Neural progenitor cell (in vitro differentiated cells): ENCODE measurements around the gene PCDHA2. TPM values are rescaled to one million over a fixed set of nuclear protein-coding genes. Genes with fewer than 3 reads are reported as not detected.
A peak's percentile ranks its signal among the peaks of the same experiment; 100 is the strongest.
"Not testable (repeated sequence)": the region's sequence is repeated elsewhere in the genome, so short reads cannot be mapped to it uniquely, and the experiment has no call there.

ENCODE experiments used
- DNase-seq: peaks from one replicate; pipeline ENCODE4 v3.0.0-alpha.2; 2016; ENCODE audit warnings: low spot score
- H2AFZ ChIP-seq: fragments of 200-600 bp; sonication (generic); replicated peaks from 2 replicates; pipeline ENCODE4 v1.6.1; 2016; ENCODE audit warnings: antibody characterized with exemption
- H3F3A ChIP-seq: fragments of 200-600 bp; sonication (generic); 2 replicates; pipeline ENCODE4 v1.6.1; 2016; ENCODE audit warnings: antibody characterized with exemption, low read depth
- H3K27ac ChIP-seq: fragments of 200-600 bp; sonication (generic); 2 replicates; pipeline ENCODE4 v1.5.1; 2016; ENCODE audit warnings: mild to moderate bottlenecking
- H3K27me3 ChIP-seq: fragments of 200-600 bp; sonication (generic); 2 replicates; pipeline ENCODE4 v1.6.1; 2016; ENCODE audit warnings: mild to moderate bottlenecking, moderate library complexity
- H3K36me3 ChIP-seq: fragments of 200-600 bp; sonication (generic); 2 replicates; pipeline ENCODE4 v1.5.1; 2016
- H3K4me1 ChIP-seq: fragments of 200-600 bp; sonication (generic); 2 replicates; pipeline ENCODE4 v1.6.1; 2016; ENCODE audit warnings: mixed run types
- H3K4me2 ChIP-seq: fragments of 200-600 bp; sonication (generic); 2 replicates; pipeline ENCODE4 v1.6.1; 2016
- H3K4me3 ChIP-seq: fragments of 200-600 bp; sonication (generic); 2 replicates; pipeline ENCODE4 v1.5.1; 2016
- H3K79me2 ChIP-seq: fragments of 200-600 bp; sonication (generic); 2 replicates; pipeline ENCODE4 v1.6.1; 2016; ENCODE audit warnings: low read depth
- H3K9ac ChIP-seq: fragments of 200-600 bp; sonication (generic); 2 replicates; pipeline ENCODE4 v1.6.1; 2016
- H3K9me3 ChIP-seq: fragments of 200-600 bp; sonication (generic); 2 replicates; pipeline ENCODE4 v1.5.1; 2016; ENCODE audit warnings: low read depth
- H4K20me1 ChIP-seq: fragments of 200-600 bp; sonication (generic); 2 replicates; pipeline ENCODE4 v1.6.1; 2016; ENCODE audit warnings: low read depth
- H3K27ac Mint-ChIP-seq: 3 replicates; pipeline ENCODE4 v1.8.0; 2021; ENCODE audit warnings: mixed read lengths
- H3K27me3 Mint-ChIP-seq: 2 replicates; pipeline ENCODE4 v1.8.0; 2022; ENCODE audit warnings: low read depth, mild to moderate bottlenecking, inconsistent platforms, moderate library complexity, mixed read lengths; ENCODE audit not compliant: insufficient read depth
- H3K36me3 Mint-ChIP-seq: 3 replicates; pipeline ENCODE4 v1.8.0; 2021; ENCODE audit warnings: mixed read lengths
- H3K4me1 Mint-ChIP-seq: 3 replicates; pipeline ENCODE4 v1.8.0; 2021; ENCODE audit warnings: mixed read lengths
- H3K4me3 Mint-ChIP-seq: 3 replicates; pipeline ENCODE4 v1.8.0; 2021; ENCODE audit warnings: mild to moderate bottlenecking, moderate library complexity, mixed read lengths
- H3K9me3 Mint-ChIP-seq: 3 replicates; pipeline ENCODE4 v1.8.0; 2020; ENCODE audit warnings: mixed read lengths
- CTCF ChIP-seq: fragments of 200-600 bp; sonication (generic); IDR thresholded peaks from 2 replicates; pipeline ENCODE4 v1.5.1; 2017; ENCODE audit warnings: antibody characterized with exemption, mild to moderate bottlenecking
- EZH2 ChIP-seq: fragments of 200-600 bp; sonication (generic); IDR thresholded peaks from 2 replicates; pipeline ENCODE4 v1.6.1; 2017; ENCODE audit warnings: antibody characterized with exemption, mild to moderate bottlenecking, moderate library complexity
- EZH2phosphoT487 ChIP-seq: fragments of 200-600 bp; sonication (generic); IDR thresholded peaks from 2 replicates; pipeline ENCODE4 v1.6.1; 2017; ENCODE audit warnings: antibody characterized with exemption
- total RNA-seq: library from RNA; depleted of rRNA; stranded (reverse); fragments of >200 nt; gene quantifications from 2 replicates; pipeline ENCODE4 v1.2.3, GENCODE V29; 2015; ENCODE audit warnings: low replicate concordance

PCDHA2 gene
- total RNA-seq, 1 donor from 2014 or later, result 3.7 TPM

- peaks cover 25% of the 10 kb centered on the region for H3K36me3 Mint-ChIP-seq
- peaks cover 2% of the 10 kb centered on the region for H3K27me3 Mint-ChIP-seq
- Histone ChIP-seq H3K4me3 (no peak within 1 kb of the TSS), H3K9ac (no peak within 1 kb of the TSS), H3K27ac (no peak within 1 kb of the TSS), H3K79me2 (no peaks in the 10 kb centered on the region), H3K4me1 (no peaks in the 10 kb centered on the region), H3K4me2 (no peak within 1 kb of the TSS), H2AFZ (no peak within 1 kb of the TSS), H3K9me3 (peaks cover 9% of the 10 kb centered on the region), H3F3A (no peaks in the 10 kb centered on the region), H3K36me3 (peaks cover 13% of the 10 kb centered on the region), H4K20me1 (no peaks in the 10 kb centered on the region), H3K27me3 (no peaks in the 10 kb centered on the region)
- H3K4me1 Mint-ChIP-seq, result peaks cover 1% of the 10 kb centered on the region
- DNase-seq, result no peak
- H3K9me3 Mint-ChIP-seq, result peaks cover 41% of the 10 kb centered on the region
- H3K4me3 Mint-ChIP-seq, result no peak within 1 kb of the TSS
- no peak within 1 kb of the TSS for H3K27ac Mint-ChIP-seq
- TF ChIP-seq EZH2phosphoT487 (no peak), CTCF (peak; percentile 4)
Measured at GRCh38 chr5:140800816-140801493, 6.3 kb downstream of the PCDHA2 start, which contains the start of gene PCDHA3. Gene PCDHA3, plus strand, starts transcription at chr5:140801057.

DNA sequence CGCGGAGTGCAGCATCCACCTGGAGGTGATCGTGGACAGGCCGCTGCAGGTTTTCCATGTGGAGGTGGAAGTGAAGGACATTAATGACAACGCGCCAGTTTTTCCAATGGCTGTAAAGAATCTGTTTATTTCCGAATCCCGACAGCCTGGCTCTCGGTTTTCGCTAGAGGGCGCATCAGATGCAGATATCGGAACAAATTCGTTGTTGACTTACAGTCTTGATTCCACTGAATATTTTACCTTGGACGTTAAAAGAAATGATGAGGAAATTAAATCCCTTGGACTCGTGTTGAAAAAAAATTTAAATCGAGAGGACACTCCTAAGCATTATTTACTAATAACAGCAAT lies 6.8 kb downstream of the PCDHA2 start:
- Histone ChIP-seq H3K36me3 (peaks cover 13% of the 10 kb centered on the region), H3F3A (no peaks in the 10 kb centered on the region), H3K79me2 (no peaks in the 10 kb centered on the region), H3K4me1 (no peaks in the 10 kb centered on the region), H4K20me1 (no peaks in the 10 kb centered on the region), H2AFZ (no peak overlapping the region), H3K9ac (no peak overlapping the region), H3K27me3 (no peaks in the 10 kb centered on the region), H3K4me2 (no peak overlapping the region), H3K27ac (no peak overlapping the region), H3K9me3 (peaks cover 9% of the 10 kb centered on the region), H3K4me3 (no peak overlapping the region)
- Mint-ChIP-seq H3K4me3 (no peak overlapping the region), H3K4me1 (peaks cover 3% of the 10 kb centered on the region), H3K27ac (no peak overlapping the region), H3K36me3 (peaks cover 25% of the 10 kb centered on the region), H3K27me3 (peaks cover 2% of the 10 kb centered on the region), H3K9me3 (peaks cover 40% of the 10 kb centered on the region)
- no peak for DNase-seq
- TF ChIP-seq EZH2 (no peak), CTCF (no peak), EZH2phosphoT487 (no peak)

- not testable (repeated sequence) for H3K9ac ChIP-seq, H3K4me2 ChIP-seq, H3K9me3 ChIP-seq, H3K4me1 Mint-ChIP-seq, H2AFZ ChIP-seq, H3K4me3 Mint-ChIP-seq, H3K4me3 ChIP-seq, H3K27me3 ChIP-seq, H3K27ac Mint-ChIP-seq, H3K27ac ChIP-seq, H3K4me1 ChIP-seq, H3K79me2 ChIP-seq, H3F3A ChIP-seq, DNase-seq, H3K27me3 Mint-ChIP-seq, H4K20me1 ChIP-seq
- peaks cover 22% of the 10 kb centered on the region for H3K36me3 Mint-ChIP-seq
- H3K9me3 Mint-ChIP-seq, result peaks cover 37% of the 10 kb centered on the region
- H3K36me3 ChIP-seq, result peaks cover 13% of the 10 kb centered on the region
Measured at GRCh38 chr5:140802381-140802780, 7.7 kb downstream of the PCDHA2 start.

DNA sequence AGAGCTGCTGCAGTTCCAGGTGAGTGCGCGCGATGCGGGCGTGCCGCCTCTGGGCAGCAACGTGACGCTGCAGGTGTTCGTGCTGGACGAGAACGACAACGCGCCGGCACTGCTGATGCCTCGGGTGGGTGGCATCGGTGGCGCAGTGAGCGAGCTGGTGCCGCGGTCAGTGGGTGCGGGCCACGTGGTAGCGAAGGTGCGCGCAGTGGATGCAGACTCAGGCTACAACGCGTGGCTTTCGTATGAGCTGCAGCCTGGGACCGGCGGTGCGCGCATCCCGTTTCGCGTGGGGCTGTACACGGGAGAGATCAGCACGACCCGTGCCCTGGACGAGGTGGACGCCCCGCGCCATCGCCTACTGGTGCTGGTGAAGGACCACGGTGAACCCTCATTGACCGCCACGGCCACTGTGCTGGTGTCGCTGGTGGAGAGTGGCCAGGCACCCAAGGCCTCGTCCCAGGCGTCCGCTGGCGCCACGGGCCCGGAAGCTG lies 8.2 kb downstream of the PCDHA2 start:
- TF ChIP-seq CTCF (no peak), EZH2phosphoT487 (no peak), EZH2 (no peak)
- H3K4me3 Mint-ChIP-seq, result no peak overlapping the region
- Histone ChIP-seq H3K4me2 (no peak overlapping the region), H4K20me1 (no peaks in the 10 kb centered on the region), H3F3A (no peaks in the 10 kb centered on the region), H3K27ac (no peak overlapping the region), H3K4me1 (no peaks in the 10 kb centered on the region), H3K9ac (no peak overlapping the region), H3K4me3 (no peak overlapping the region), H2AFZ (no peak overlapping the region), H3K9me3 (peaks cover 9% of the 10 kb centered on the region), H3K27me3 (no peaks in the 10 kb centered on the region), H3K36me3 (peaks cover 13% of the 10 kb centered on the region), H3K79me2 (no peaks in the 10 kb centered on the region)
- peaks cover 2% of the 10 kb centered on the region for H3K27me3 Mint-ChIP-seq
- H3K4me1 Mint-ChIP-seq, result peaks cover 9% of the 10 kb centered on the region
- peaks cover 25% of the 10 kb centered on the region for H3K36me3 Mint-ChIP-seq
- H3K27ac Mint-ChIP-seq, result no peak overlapping the region
- no peak for DNase-seq
- H3K9me3 Mint-ChIP-seq, result peaks cover 40% of the 10 kb centered on the region
